DND-41 (cell line): ENCODE data around the gene PIP5KL1.

ENCODE experiments used
- ATAC-seq: fragments of 200-7000 bp; cut with Tn5 transposase; 3 replicates; pipeline ENCODE4 v1.9.1; 2021; ENCODE audit warnings: low read depth; ENCODE audit not compliant: insufficient read depth
- DNase-seq: peaks from one replicate; pipeline ENCODE4 v3.0.0-alpha.2; 2020
- H2AFZ ChIP-seq: 2 replicates; pipeline ENCODE4 v1.6.0; 2012; ENCODE audit warnings: low read depth, low read length
- H3K27ac ChIP-seq: 2 replicates; pipeline ENCODE4 v1.5.1; 2012; ENCODE audit warnings: low read length, inconsistent platforms
- H3K27me3 ChIP-seq: fragments of 200-600 bp; sonication (generic); 2 replicates; pipeline ENCODE4 v1.6.0; 2012; ENCODE audit warnings: low read length, mild to moderate bottlenecking, inconsistent platforms; ENCODE audit not compliant: insufficient read depth, poor library complexity
- H3K36me3 ChIP-seq: 2 replicates; pipeline ENCODE4 v1.5.1; 2012; ENCODE audit warnings: low read length, inconsistent platforms; ENCODE audit not compliant: insufficient read depth
- H3K4me1 ChIP-seq: 2 replicates; pipeline ENCODE4 v1.5.1; 2012; ENCODE audit warnings: mild to moderate bottlenecking, low read length; ENCODE audit not compliant: insufficient read depth
- H3K4me2 ChIP-seq: 2 replicates; pipeline ENCODE4 v1.6.0; 2012; ENCODE audit warnings: mild to moderate bottlenecking, moderate library complexity, low read length, inconsistent platforms; ENCODE audit not compliant: insufficient read depth
- H3K4me3 ChIP-seq, 2 experiments: fragments of 200-600 bp in 1 of 2; shearing (Covaris generic) in 1 of 2; 2 replicates each; pipeline ENCODE4 v1.5.1; 2012 to 2016; ENCODE audit warnings: inconsistent platforms in 2 of 2, low read length in 2 of 2, mild to moderate bottlenecking in 2 of 2, low read depth in 1 of 2, moderate library complexity in 1 of 2
- H3K79me2 ChIP-seq: 2 replicates; pipeline ENCODE4 v1.6.0; 2012; ENCODE audit warnings: low read length, inconsistent platforms; ENCODE audit not compliant: insufficient read depth
- H3K9ac ChIP-seq: 2 replicates; pipeline ENCODE4 v1.6.0; 2012; ENCODE audit warnings: low read depth, mild to moderate bottlenecking, inconsistent platforms, low read length, moderate library complexity
- H3K9me3 ChIP-seq: 2 replicates; pipeline ENCODE4 v1.5.1; 2012; ENCODE audit warnings: low read length, moderate library complexity, mild to moderate bottlenecking, inconsistent platforms; ENCODE audit not compliant: insufficient read depth, severe bottlenecking
- H4K20me1 ChIP-seq: 2 replicates; pipeline ENCODE4 v1.6.0; 2012; ENCODE audit warnings: low read length; ENCODE audit not compliant: insufficient read depth
- CTCF ChIP-seq: IDR thresholded peaks from 2 replicates; pipeline ENCODE4 v1.5.1; 2012; ENCODE audit warnings: borderline replicate concordance, low read length, moderate library complexity, mild to moderate bottlenecking; ENCODE audit not compliant: poor library complexity, severe bottlenecking; ENCODE audit errors: extremely low read depth
- EZH2 ChIP-seq: IDR thresholded peaks from 3 replicates; pipeline ENCODE4 v1.6.1; 2012; ENCODE audit warnings: borderline replicate concordance, low read depth, mild to moderate bottlenecking, moderate library complexity, low read length, inconsistent platforms; ENCODE audit not compliant: severe bottlenecking

PIP5KL1 gene

GRCh38 chr9:127917603-127918002 is 13.0 kb downstream of the PIP5KL1 start:
- Histone ChIP-seq H3K9me3 (no peaks in the 10 kb centered on the region), H4K20me1 (no peaks in the 10 kb centered on the region), H3K9ac (peak overlapping the region; percentile 64; the same call in 1 of the 2 replicates), H3K27ac (no peak overlapping the region), H2AFZ (peak overlapping the region; percentile 41), H3K4me2 (peak overlapping the region; percentile 96), H3K4me1 (peaks cover 43% of the 10 kb centered on the region), H3K79me2 (no peaks in the 10 kb centered on the region), H3K27me3 (no peaks in the 10 kb centered on the region), H3K36me3 (no peaks in the 10 kb centered on the region), H3K4me3 (peak overlapping the region in 1 of 2 experiments; percentile 69; a peak in 2 of 4 replicates)
- TF ChIP-seq EZH2 (no peak), CTCF (no peak)
- peak; percentile 22; the same call in 1 of the 3 replicates for ATAC-seq
- peak; percentile 59 for DNase-seq

GRCh38 chr9:127916720-127917581 is 13.6 kb downstream of the PIP5KL1 start, which contains the start of gene ST6GALNAC4:
TSS of gene ST6GALNAC4 (minus strand) at chr9:127917041. CDS start at chr9:127916419, 622 bp downstream.
- Histone ChIP-seq H3K9me3 (no peaks in the 10 kb centered on the region), H3K9ac (peak within 1 kb of the TSS; percentile 64), H2AFZ (peak within 1 kb of the TSS; percentile 88), H3K4me1 (peaks cover 41% of the 10 kb centered on the region), H3K36me3 (peaks cover 5% of the 10 kb centered on the region; the same call in 1 of the 2 replicates), H3K4me3 (peak within 1 kb of the TSS; percentile 24 to 69; a peak in 3 of 4 replicates), H3K4me2 (peak within 1 kb of the TSS; percentile 96), H3K27me3 (no peaks in the 10 kb centered on the region), H3K79me2 (no peaks in the 10 kb centered on the region), H3K27ac (peak within 1 kb of the TSS; percentile 59; the same call in 1 of the 2 replicates), H4K20me1 (no peaks in the 10 kb centered on the region)
- peak; percentile 91 for ATAC-seq
- DNase-seq: peak; percentile 92
- no peak for TF ChIP-seq EZH2
- no peak for TF ChIP-seq CTCF

- peak overlapping the region; percentile 35; the same call in 1 of the 2 replicates for H3K27ac ChIP-seq
- no peaks in the 10 kb centered on the region for H3K79me2 ChIP-seq
Measured at GRCh38 chr9:127915801-127916719, 14.5 kb downstream of the PIP5KL1 start.

More at GRCh38 chr9:127915801-127916719, 14.5 kb downstream of the PIP5KL1 start:
- H3K36me3 ChIP-seq: peaks cover 5% of the 10 kb centered on the region; the same call in 1 of the 2 replicates
- H3K4me3 ChIP-seq: peak overlapping the region; percentile 23 to 69; a peak in 3 of 4 replicates
- peaks cover 32% of the 10 kb centered on the region for H3K4me1 ChIP-seq
- H2AFZ ChIP-seq: peak overlapping the region; percentile 88
- peak overlapping the region; percentile 96 for H3K4me2 ChIP-seq
- peak overlapping the region; percentile 64 for H3K9ac ChIP-seq
- no peaks in the 10 kb centered on the region for H3K9me3 ChIP-seq
- H4K20me1 ChIP-seq: no peaks in the 10 kb centered on the region
- TF ChIP-seq EZH2 (no peak), CTCF (no peak)
- ATAC-seq (no peak), DNase-seq (no peak)
- no peaks in the 10 kb centered on the region for H3K27me3 ChIP-seq
